Thoracic aorta (tissue), 2 donors: ENCODE results near the gene SMARCE1. TPM values are rescaled to one million over a fixed set of nuclear protein-coding genes. Genes with fewer than 3 reads are reported as not detected.

Experiments used
- ATAC-seq: fragments of 150-250 bp; one replicate; pipeline ENCODE4 v1.8.0; 2017; ENCODE audit warnings: low read depth; ENCODE audit not compliant: insufficient number of reproducible peaks, low FRiP score
- DNase-seq: peaks from one replicate; pipeline ENCODE4 v3.0.0-alpha.2; 2020; ENCODE audit warnings: low spot score
- H3K27ac ChIP-seq, 2 donors: fragments of 200-600 bp; sonication (generic); 1 replicate in 1 of 2; 2 replicates in 1 of 2; pipeline ENCODE4 v1.5.1; 2016; ENCODE audit warnings: mild to moderate bottlenecking in 2 of 2, moderate library complexity in 2 of 2
- H3K27me3 ChIP-seq: fragments of 200-600 bp; sonication (generic); replicated peaks from 2 replicates; pipeline ENCODE4 v1.6.0; 2016; ENCODE audit warnings: mild to moderate bottlenecking; ENCODE audit not compliant: insufficient read depth
- H3K36me3 ChIP-seq: fragments of 200-600 bp; sonication (generic); one replicate; pipeline ENCODE4 v1.5.1; 2016
- H3K4me1 ChIP-seq, 2 donors: fragments of 200-600 bp; sonication (generic); 1 replicate in 1 of 2; 2 replicates in 1 of 2; pipeline versions ENCODE4 v1.5.1 to v1.6.0; 2016; ENCODE audit warnings: low read depth in 2 of 2, mild to moderate bottlenecking in 1 of 2; ENCODE audit not compliant: control insufficient read depth in 1 of 2
- H3K4me3 ChIP-seq: fragments of 200-600 bp; sonication (generic); 2 replicates; pipeline ENCODE4 v1.5.1; 2016; ENCODE audit warnings: mild to moderate bottlenecking
- H3K9me3 ChIP-seq: fragments of 200-600 bp; sonication (generic); 2 replicates; pipeline ENCODE4 v1.5.1; 2016
- CTCF ChIP-seq: fragments of 200-600 bp; sonication (generic); IDR thresholded peaks from one replicate; pipeline ENCODE4 v1.5.1; 2019; ENCODE audit warnings: antibody characterized with exemption
- total RNA-seq, 2 donors: library from RNA; depleted of rRNA; stranded (reverse); fragments of >200 nt; gene quantifications; one replicate each; pipeline versions ENCODE4 v1.1.0 to v1.2.3, GENCODE V29; 2016

SMARCE1 gene
- total RNA-seq, 2 donors from 2014 or later = 55.9 to 84.3 TPM

DNA sequence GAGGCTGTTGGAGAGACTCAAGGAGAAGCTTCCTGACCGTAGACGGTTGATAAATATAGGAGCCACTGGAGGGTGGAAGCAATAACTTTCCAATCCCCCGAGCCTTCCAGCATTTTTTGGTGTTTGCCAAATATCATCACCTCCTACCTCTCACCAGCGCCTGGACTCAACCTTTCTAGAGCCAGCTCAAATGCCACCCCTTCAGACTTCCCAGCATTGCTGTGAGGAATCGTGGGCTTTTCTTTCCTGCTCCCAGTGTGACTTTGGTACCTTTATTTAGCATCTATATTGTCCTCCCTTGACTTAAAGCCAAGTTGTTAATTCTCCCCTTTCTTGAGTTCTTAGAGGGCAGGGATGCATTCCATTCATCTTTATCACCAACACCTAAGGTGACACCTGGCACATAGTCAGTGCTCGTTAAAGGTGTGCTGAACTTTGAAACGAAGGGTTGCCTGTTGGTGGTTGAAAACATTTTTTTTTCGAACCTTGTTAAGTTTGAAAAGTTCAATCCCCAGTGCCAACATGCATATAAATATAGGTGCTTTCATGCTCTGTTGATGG, 47.1 kb downstream of the SMARCE1 start:
- Histone ChIP-seq H3K4me1 (peaks cover 0 to 5% of the 10 kb centered on the region in 2 donors), H3K9me3 (no peaks in the 10 kb centered on the region), H3K27ac (no peak overlapping the region), H3K4me3 (no peak overlapping the region), H3K27me3 (no peaks in the 10 kb centered on the region), H3K36me3 (no peaks in the 10 kb centered on the region)
- ATAC-seq (no peak), DNase-seq (no peak)
- TF ChIP-seq CTCF = no peak

- H3K27ac ChIP-seq = no peak overlapping the region
- ATAC-seq = no peak
- DNase-seq = no peak
Observed at GRCh38 chr17:40599468-40599763, 48.2 kb downstream of the SMARCE1 start.

DNA sequence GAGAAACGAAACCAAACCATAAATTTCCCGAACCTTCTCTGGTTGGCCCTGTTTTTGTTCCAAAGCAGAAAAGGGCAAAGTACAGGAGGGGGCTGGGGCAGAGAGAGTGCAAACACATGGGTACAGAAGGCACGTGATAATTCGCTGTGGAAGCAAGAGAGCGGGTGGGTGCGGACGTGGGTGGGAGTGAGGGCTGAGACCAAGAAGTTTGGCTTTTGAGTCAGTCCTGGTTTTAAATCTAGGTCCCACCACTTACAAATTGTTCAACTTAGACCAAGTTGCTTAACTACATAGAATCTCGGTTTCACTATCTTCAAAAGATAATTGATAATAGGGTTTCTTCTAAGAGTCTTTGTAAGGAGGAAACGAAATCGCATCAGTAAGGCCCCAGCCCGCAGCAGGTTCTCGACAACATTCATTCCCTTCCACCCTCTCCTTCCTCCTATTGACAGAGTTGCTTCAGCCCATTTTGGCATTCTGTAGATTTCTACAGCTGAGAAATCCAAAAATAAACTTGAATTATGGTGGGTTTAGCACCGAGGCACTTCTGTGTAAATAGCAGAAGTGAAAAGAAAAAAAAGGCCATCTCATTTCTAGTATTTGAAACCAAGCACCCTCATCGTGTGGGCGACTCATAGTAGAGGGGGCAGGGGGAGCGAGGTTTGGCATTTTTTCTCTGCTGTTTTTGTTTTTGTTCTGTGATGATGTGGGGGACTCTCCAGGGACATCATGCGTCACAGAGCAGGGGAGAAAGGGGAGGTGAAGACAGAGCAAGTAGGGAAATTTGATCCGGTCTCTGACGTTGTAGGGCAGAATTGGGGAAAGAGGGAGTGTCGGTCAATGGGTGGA, 48.8 kb downstream of the SMARCE1 start:
- ATAC-seq (peak; percentile 33), DNase-seq (no peak)
- Histone ChIP-seq H3K4me1 (peaks cover 0 to 5% of the 10 kb centered on the region in 2 donors), H3K4me3 (peak overlapping the region; percentile 51), H3K9me3 (no peaks in the 10 kb centered on the region), H3K36me3 (no peaks in the 10 kb centered on the region), H3K27ac (peak overlapping the region in 1 of 2 donors; percentile 19), H3K27me3 (no peaks in the 10 kb centered on the region)
- TF ChIP-seq CTCF = no peak

More at GRCh38 chr17:40599468-40599763, 48.2 kb downstream of the SMARCE1 start:
- TF ChIP-seq CTCF = no peak
- H3K4me1 ChIP-seq = peaks cover 0 to 5% of the 10 kb centered on the region in 2 donors
- no peaks in the 10 kb centered on the region for H3K27me3 ChIP-seq
- no peaks in the 10 kb centered on the region for H3K9me3 ChIP-seq
- no peaks in the 10 kb centered on the region for H3K36me3 ChIP-seq
- no peak overlapping the region for H3K4me3 ChIP-seq

DNA sequence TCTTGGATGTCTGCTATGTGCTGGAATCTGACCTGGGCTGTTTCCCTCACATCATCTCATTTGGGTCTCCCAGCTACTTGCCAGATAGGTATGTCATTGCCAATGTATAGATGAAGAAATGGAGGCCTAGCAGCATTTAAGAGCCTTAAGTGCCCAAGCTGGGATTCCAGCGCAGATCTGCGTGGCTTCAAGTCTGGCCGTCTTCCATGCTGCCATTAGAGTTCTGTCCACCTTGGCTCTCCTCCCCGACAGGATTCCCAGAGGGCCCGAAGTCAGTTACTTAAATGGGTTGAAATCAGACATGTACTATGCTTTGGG, 49.4 kb downstream of the SMARCE1 start:
- Histone ChIP-seq H3K27ac (peak overlapping the region in 1 of 2 donors; percentile 19), H3K36me3 (no peaks in the 10 kb centered on the region), H3K27me3 (no peaks in the 10 kb centered on the region), H3K4me1 (peaks cover 0 to 5% of the 10 kb centered on the region in 2 donors), H3K4me3 (peak overlapping the region; percentile 51), H3K9me3 (no peaks in the 10 kb centered on the region)
- no peak for DNase-seq
- ATAC-seq = no peak
- TF ChIP-seq CTCF = no peak

- DNase-seq (no peak), ATAC-seq (no peak)
- Histone ChIP-seq H3K4me3 (peak overlapping the region; percentile 51), H3K4me1 (peaks cover 0 to 5% of the 10 kb centered on the region in 2 donors), H3K27me3 (no peaks in the 10 kb centered on the region), H3K9me3 (no peaks in the 10 kb centered on the region), H3K27ac (no peak overlapping the region), H3K36me3 (no peaks in the 10 kb centered on the region)
- no peak for TF ChIP-seq CTCF
Observed at GRCh38 chr17:40597556-40598300, 49.9 kb downstream of the SMARCE1 start.
